CD4-positive, CD25-positive, alpha-beta regulatory T cell (primary cell): Measurements from ENCODE around the gene KIF16B. TPM values are rescaled to one million over a fixed set of nuclear protein-coding genes. Genes with fewer than 3 reads are reported as not detected.

Experiments
- ATAC-seq, 2 donors: fragments of 150-1000 bp; cut with Tn5 transposase; one replicate each; pipeline ENCODE4 v1.10.0; 2021; ENCODE audit warnings: low read depth in 2 of 2, moderate number of reproducible peaks in 2 of 2, moderate library complexity in 1 of 2
- DNase-seq, 3 donors: peaks; one replicate each; pipeline versions ENCODE4 v3.0.0 to v3.0.0-alpha.2; 2012 to 2022; ENCODE audit warnings: mixed read lengths in 1 of 3
- H3K27ac ChIP-seq: one replicate; pipeline ENCODE4 v1.7.0; 2013; ENCODE audit warnings: mild to moderate bottlenecking, low read length; ENCODE audit not compliant: insufficient read depth, poor library complexity, severe bottlenecking
- H3K27me3 ChIP-seq: one replicate; pipeline ENCODE4 v1.7.0; 2013; ENCODE audit warnings: low read length; ENCODE audit not compliant: control insufficient read depth, insufficient read depth
- H3K36me3 ChIP-seq: one replicate; pipeline ENCODE4 v1.7.0; 2013; ENCODE audit warnings: mild to moderate bottlenecking, low read length, moderate library complexity; ENCODE audit not compliant: control insufficient read depth, insufficient read depth
- H3K4me1 ChIP-seq: 2 replicates; pipeline ENCODE4 v1.7.0; 2013; ENCODE audit warnings: mild to moderate bottlenecking, low read length; ENCODE audit not compliant: insufficient read depth, control insufficient read depth, poor library complexity, severe bottlenecking
- H3K4me3 ChIP-seq: one replicate; pipeline ENCODE4 v1.7.0; 2013; ENCODE audit warnings: low read depth, mild to moderate bottlenecking, low read length, moderate library complexity
- H3K9me3 ChIP-seq, 2 experiments: 1 replicate in 1 of 2; 2 replicates in 1 of 2; pipeline ENCODE4 v1.7.0; 2013; ENCODE audit warnings: low read length in 2 of 2, mild to moderate bottlenecking in 1 of 2, moderate library complexity in 1 of 2; ENCODE audit not compliant: control insufficient read depth in 2 of 2
- H3K27ac Mint-ChIP-seq, 3 donors: one replicate each; pipeline ENCODE4 v1.8.0; 2020 to 2022; ENCODE audit warnings: mild to moderate bottlenecking in 3 of 3, mixed read lengths in 3 of 3, moderate library complexity in 2 of 3
- H3K27me3 Mint-ChIP-seq: one replicate; pipeline ENCODE4 v1.8.0; 2022; ENCODE audit warnings: mild to moderate bottlenecking, mixed read lengths
- H3K36me3 Mint-ChIP-seq: one replicate; pipeline ENCODE4 v1.8.0; 2020; ENCODE audit warnings: mixed read lengths
- H3K4me1 Mint-ChIP-seq, 4 donors: one replicate each; pipeline ENCODE4 v1.8.0; 2020 to 2022; ENCODE audit warnings: mixed read lengths in 4 of 4, mild to moderate bottlenecking in 1 of 4
- H3K4me3 Mint-ChIP-seq, 4 donors: one replicate each; pipeline ENCODE4 v1.8.0; 2020 to 2022; ENCODE audit warnings: mild to moderate bottlenecking in 4 of 4, mixed read lengths in 4 of 4, moderate library complexity in 3 of 4
- H3K9me3 Mint-ChIP-seq, 7 donors: one replicate each; pipeline ENCODE4 v1.8.0; 2020 to 2022; ENCODE audit warnings: mixed read lengths in 7 of 7, mild to moderate bottlenecking in 3 of 7, moderate library complexity in 2 of 7
- polyA plus RNA-seq, 4 donors: library from polyadenylated mRNA; unstranded; fragments of 300-500 nt; fragmentation: Illumina TruSeq; gene quantifications; one replicate each; pipeline ENCODE4 v1.2.3, GENCODE V29; 2021
- total RNA-seq: library from RNA; stranded (reverse); gene quantifications from one replicate; pipeline ENCODE4 v1.2.3, GENCODE V29; 2022

The KIF16B gene
- total and polyA plus RNA-seq, 5 donors from 2014 or later, result 3.1 to 5.2 (median 4.8) TPM

DNA sequence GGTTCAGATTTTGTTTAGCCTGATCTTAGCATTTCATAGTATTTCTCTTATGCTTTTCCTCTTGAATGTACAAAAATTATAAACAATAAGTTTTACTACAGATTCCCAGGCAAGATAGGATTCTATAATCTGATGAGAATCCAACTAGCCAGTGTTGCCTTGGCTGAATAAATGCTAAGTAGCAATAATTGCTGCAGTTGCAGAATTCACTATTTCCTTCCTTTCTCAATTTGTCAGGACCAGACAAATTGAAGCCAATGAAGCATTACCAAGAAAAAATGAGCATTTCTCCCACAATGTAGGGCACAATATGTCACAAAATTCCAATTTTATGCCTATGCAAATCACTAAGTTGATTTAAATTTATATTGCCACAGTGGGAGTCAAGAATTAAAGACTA lies 260.2 kb downstream of the KIF16B start:
- H3K4me1 Mint-ChIP-seq, result peaks cover 0 to 5% (median 0%) of the 10 kb centered on the region in 4 donors
- no peaks in the 10 kb centered on the region for H3K36me3 ChIP-seq
- H3K9me3 Mint-ChIP-seq, result peaks cover 0 to 8% (median 0%) of the 10 kb centered on the region in 7 donors
- H3K27me3 Mint-ChIP-seq, result no peaks in the 10 kb centered on the region
- no peaks in the 10 kb centered on the region for H3K9me3 ChIP-seq
- no peak overlapping the region for H3K4me3 Mint-ChIP-seq
- H3K4me1 ChIP-seq, result no peaks in the 10 kb centered on the region
- H3K4me3 ChIP-seq, result no peak overlapping the region
- no peak overlapping the region for H3K27ac Mint-ChIP-seq
- peaks cover 69% of the 10 kb centered on the region for H3K36me3 Mint-ChIP-seq
- no peaks in the 10 kb centered on the region for H3K27me3 ChIP-seq
- no peak for DNase-seq
- H3K27ac ChIP-seq, result no peak overlapping the region
- no peak for ATAC-seq

- H3K27ac ChIP-seq, result no peak overlapping the region
- no peaks in the 10 kb centered on the region for H3K27me3 Mint-ChIP-seq
- no peaks in the 10 kb centered on the region for H3K9me3 ChIP-seq
- H3K36me3 Mint-ChIP-seq, result peaks cover 63% of the 10 kb centered on the region
- H3K4me3 ChIP-seq, result no peak overlapping the region
- H3K4me3 Mint-ChIP-seq, result no peak overlapping the region
- DNase-seq, result no peak
- peaks cover 0 to 8% (median under 1%) of the 10 kb centered on the region in 7 donors for H3K9me3 Mint-ChIP-seq
- no peaks in the 10 kb centered on the region for H3K27me3 ChIP-seq
- H3K27ac Mint-ChIP-seq, result no peak overlapping the region
- ATAC-seq, result no peak
- no peaks in the 10 kb centered on the region for H3K4me1 ChIP-seq
- peaks cover 0 to 2% (median 0%) of the 10 kb centered on the region in 4 donors for H3K4me1 Mint-ChIP-seq
- H3K36me3 ChIP-seq, result no peaks in the 10 kb centered on the region
Measured at GRCh38 chr20:16311756-16312155, 261.5 kb downstream of the KIF16B start.

- Mint-ChIP-seq H3K27me3 (no peaks in the 10 kb centered on the region), H3K4me1 (no peaks in the 10 kb centered on the region), H3K27ac (no peak overlapping the region), H3K36me3 (peaks cover 59% of the 10 kb centered on the region), H3K4me3 (no peak overlapping the region), H3K9me3 (peaks cover 0 to 17% (median 6%) of the 10 kb centered on the region in 7 donors)
- Histone ChIP-seq H3K36me3 (no peaks in the 10 kb centered on the region), H3K4me3 (no peak overlapping the region), H3K4me1 (no peaks in the 10 kb centered on the region), H3K27ac (no peak overlapping the region), H3K27me3 (no peaks in the 10 kb centered on the region), H3K9me3 (no peaks in the 10 kb centered on the region)
- ATAC-seq (no peak), DNase-seq (no peak)
Measured at GRCh38 chr20:16308754-16309153, 264.5 kb downstream of the KIF16B start.

DNA sequence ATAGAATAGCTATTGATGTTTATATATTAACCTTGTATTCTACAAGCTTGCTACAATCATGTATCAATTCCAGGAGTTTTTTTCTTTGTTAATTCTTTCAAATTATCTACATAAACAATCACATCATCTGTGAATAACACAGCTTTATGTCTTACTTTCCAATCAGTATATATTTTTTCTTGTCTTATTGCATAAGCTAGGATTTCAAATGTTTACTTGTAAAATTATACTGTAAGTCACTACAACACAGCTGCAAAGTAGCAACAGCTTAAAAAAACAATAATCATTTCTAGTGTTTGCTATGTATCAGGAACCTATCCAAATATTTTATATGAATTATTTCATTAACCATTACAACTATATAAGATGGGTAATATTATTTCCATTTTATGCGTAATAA lies 270.4 kb downstream of the KIF16B start:
- ATAC-seq (no peak), DNase-seq (no peak)
- H3K27ac ChIP-seq, result no peak overlapping the region
- Mint-ChIP-seq H3K27ac (no peak overlapping the region), H3K36me3 (peaks cover 35% of the 10 kb centered on the region), H3K4me1 (no peaks in the 10 kb centered on the region), H3K27me3 (no peaks in the 10 kb centered on the region), H3K4me3 (no peak overlapping the region), H3K9me3 (peaks cover 0 to 34% (median 10%) of the 10 kb centered on the region in 7 donors)
- no peaks in the 10 kb centered on the region for H3K27me3 ChIP-seq
- H3K36me3 ChIP-seq, result no peaks in the 10 kb centered on the region
- peaks cover 0 to 4% of the 10 kb centered on the region in 2 experiments for H3K9me3 ChIP-seq
- no peaks in the 10 kb centered on the region for H3K4me1 ChIP-seq
- no peak overlapping the region for H3K4me3 ChIP-seq

DNA sequence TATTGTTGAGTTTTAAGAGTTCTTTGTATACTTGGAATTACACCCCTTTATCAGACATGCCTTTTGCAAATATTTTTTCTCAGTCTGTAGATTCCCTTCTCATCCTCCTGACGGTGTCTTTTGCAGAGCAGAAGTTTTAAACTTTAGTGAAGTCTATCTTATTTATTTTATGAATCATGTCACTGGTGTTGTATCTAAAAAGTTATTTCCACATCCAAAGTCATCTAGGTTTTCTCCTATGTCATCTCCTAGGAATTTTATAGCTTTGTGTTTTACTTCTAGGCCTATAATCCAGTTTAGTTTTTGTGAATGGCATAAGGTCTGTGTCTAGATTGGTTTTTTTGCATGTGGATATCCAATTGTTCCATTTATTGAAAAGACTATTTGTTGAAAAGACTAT lies 271.3 kb downstream of the KIF16B start:
- peaks cover 0 to 34% (median 11%) of the 10 kb centered on the region in 7 donors for H3K9me3 Mint-ChIP-seq
- H3K27me3 Mint-ChIP-seq, result no peaks in the 10 kb centered on the region
- no peak for ATAC-seq
- no peak overlapping the region for H3K27ac ChIP-seq
- no peak for DNase-seq
- H3K4me3 Mint-ChIP-seq, result no peak overlapping the region
- H3K36me3 Mint-ChIP-seq, result peaks cover 36% of the 10 kb centered on the region
- no peak overlapping the region for H3K27ac Mint-ChIP-seq
- H3K9me3 ChIP-seq, result peaks cover 0 to 4% of the 10 kb centered on the region in 2 experiments
- no peaks in the 10 kb centered on the region for H3K27me3 ChIP-seq
- H3K36me3 ChIP-seq, result no peaks in the 10 kb centered on the region
- H3K4me1 ChIP-seq, result no peaks in the 10 kb centered on the region
- H3K4me3 ChIP-seq, result no peak overlapping the region
- H3K4me1 Mint-ChIP-seq, result no peaks in the 10 kb centered on the region

GRCh38 chr20:16299897-16300296 lies 273.4 kb downstream of the KIF16B start:
- Histone ChIP-seq H3K4me3 (no peak overlapping the region), H3K27ac (no peak overlapping the region), H3K9me3 (peaks cover 0 to 4% of the 10 kb centered on the region in 2 experiments), H3K4me1 (no peaks in the 10 kb centered on the region), H3K36me3 (no peaks in the 10 kb centered on the region), H3K27me3 (no peaks in the 10 kb centered on the region)
- DNase-seq, result no peak
- Mint-ChIP-seq H3K27me3 (no peaks in the 10 kb centered on the region), H3K4me3 (no peak overlapping the region), H3K4me1 (no peaks in the 10 kb centered on the region), H3K27ac (no peak overlapping the region), H3K9me3 (peaks cover 0 to 22% (median 12%) of the 10 kb centered on the region in 7 donors), H3K36me3 (peaks cover 23% of the 10 kb centered on the region)
- ATAC-seq, result no peak

GRCh38 chr20:16296931-16297330 lies 276.3 kb downstream of the KIF16B start:
- H3K27me3 Mint-ChIP-seq, result no peaks in the 10 kb centered on the region
- H3K36me3 ChIP-seq, result no peaks in the 10 kb centered on the region
- no peak overlapping the region for H3K27ac ChIP-seq
- H3K4me3 Mint-ChIP-seq, result no peak overlapping the region
- DNase-seq, result no peak
- no peak overlapping the region for H3K4me3 ChIP-seq
- no peaks in the 10 kb centered on the region for H3K27me3 ChIP-seq
- peaks cover 18% of the 10 kb centered on the region for H3K36me3 Mint-ChIP-seq
- H3K4me1 Mint-ChIP-seq, result no peaks in the 10 kb centered on the region
- H3K9me3 Mint-ChIP-seq, result peaks cover 0 to 8% (median 5%) of the 10 kb centered on the region in 7 donors
- H3K27ac Mint-ChIP-seq, result no peak overlapping the region
- H3K4me1 ChIP-seq, result no peaks in the 10 kb centered on the region
- H3K9me3 ChIP-seq, result no peaks in the 10 kb centered on the region
- ATAC-seq, result no peak

GRCh38 chr20:16295534-16295933 lies 277.7 kb downstream of the KIF16B start:
- ATAC-seq, result no peak
- Histone ChIP-seq H3K4me1 (no peaks in the 10 kb centered on the region), H3K9me3 (no peaks in the 10 kb centered on the region), H3K27ac (no peak overlapping the region), H3K27me3 (no peaks in the 10 kb centered on the region), H3K36me3 (no peaks in the 10 kb centered on the region), H3K4me3 (no peak overlapping the region)
- no peak for DNase-seq
- Mint-ChIP-seq H3K27ac (no peak overlapping the region), H3K9me3 (peaks cover 0 to 3% (median 0%) of the 10 kb centered on the region in 7 donors), H3K4me3 (no peak overlapping the region), H3K27me3 (no peaks in the 10 kb centered on the region), H3K36me3 (peaks cover 13% of the 10 kb centered on the region), H3K4me1 (no peaks in the 10 kb centered on the region)
